Osteocyte (in vitro differentiated cells): ENCODE results near the gene PPP1R13L. TPM values are rescaled to one million over a fixed set of nuclear protein-coding genes. Genes with fewer than 3 reads are reported as not detected.

Source experiments
- DNase-seq: peaks from one replicate; pipeline ENCODE4 v3.0.0; 2021; ENCODE audit warnings: mixed read lengths; ENCODE audit not compliant: unreplicated experiment; ENCODE audit errors: extremely low spot score
- H3K27ac Mint-ChIP-seq: one replicate; pipeline ENCODE4 v1.8.0; 2021; ENCODE audit warnings: mild to moderate bottlenecking, mixed read lengths; ENCODE audit not compliant: unreplicated experiment
- H3K27me3 Mint-ChIP-seq: one replicate; pipeline ENCODE4 v1.8.0; 2021; ENCODE audit warnings: mixed read lengths; ENCODE audit not compliant: unreplicated experiment
- H3K36me3 Mint-ChIP-seq: one replicate; pipeline ENCODE4 v1.8.0; 2021; ENCODE audit warnings: mixed read lengths; ENCODE audit not compliant: unreplicated experiment
- H3K4me1 Mint-ChIP-seq: one replicate; pipeline ENCODE4 v1.8.0; 2021; ENCODE audit warnings: mixed read lengths; ENCODE audit not compliant: unreplicated experiment
- H3K4me3 Mint-ChIP-seq: one replicate; pipeline ENCODE4 v1.8.0; 2021; ENCODE audit warnings: mild to moderate bottlenecking, moderate library complexity, mixed read lengths; ENCODE audit not compliant: unreplicated experiment
- H3K9me3 Mint-ChIP-seq: one replicate; pipeline ENCODE4 v1.8.0; 2021; ENCODE audit warnings: mixed read lengths; ENCODE audit not compliant: unreplicated experiment
- CTCF ChIP-seq: fragments of 200-600 bp; sonication (generic); IDR thresholded peaks from 2 replicates; pipeline ENCODE4 v1.5.0; 2021; ENCODE audit warnings: antibody characterized with exemption, mild to moderate bottlenecking, moderate library complexity
- total RNA-seq: library from RNA; stranded (reverse); gene quantifications from 2 replicates; pipeline ENCODE4 v1.2.1, GENCODE V29; 2021

PPP1R13L gene
- total RNA-seq, 1 donor from 2014 or later = 53.5 TPM

GRCh38 chr19:45405435-45406225 lies 761 bp upstream of the PPP1R13L start:
- H3K9me3 Mint-ChIP-seq = no peaks in the 10 kb centered on the region
- DNase-seq = peak; percentile 95
- no peaks in the 10 kb centered on the region for H3K27me3 Mint-ChIP-seq
- TF ChIP-seq CTCF = no peak
- peak overlapping the region; percentile 95 for H3K27ac Mint-ChIP-seq
- peak overlapping the region; percentile 97 for H3K4me3 Mint-ChIP-seq
- peaks cover 4% of the 10 kb centered on the region for H3K36me3 Mint-ChIP-seq
- H3K4me1 Mint-ChIP-seq = peaks cover 51% of the 10 kb centered on the region

GRCh38 chr19:45403781-45404556 lies 900 bp downstream of the PPP1R13L start:
- H3K9me3 Mint-ChIP-seq = no peaks in the 10 kb centered on the region
- peaks cover 1% of the 10 kb centered on the region for H3K36me3 Mint-ChIP-seq
- H3K4me1 Mint-ChIP-seq = peaks cover 51% of the 10 kb centered on the region
- no peaks in the 10 kb centered on the region for H3K27me3 Mint-ChIP-seq
- peak overlapping the region; percentile 97 for H3K4me3 Mint-ChIP-seq
- no peak for DNase-seq
- TF ChIP-seq CTCF = peak; percentile 60
- H3K27ac Mint-ChIP-seq = peak overlapping the region; percentile 95

- TF ChIP-seq CTCF = no peak
- peaks cover 52% of the 10 kb centered on the region for H3K4me1 Mint-ChIP-seq
- H3K4me3 Mint-ChIP-seq = peak overlapping the region; percentile 97
- no peaks in the 10 kb centered on the region for H3K36me3 Mint-ChIP-seq
- H3K9me3 Mint-ChIP-seq = no peaks in the 10 kb centered on the region
- no peaks in the 10 kb centered on the region for H3K27me3 Mint-ChIP-seq
- no peak for DNase-seq
- peak overlapping the region; percentile 95 for H3K27ac Mint-ChIP-seq
Observed at GRCh38 chr19:45403272-45403671, 1.6 kb downstream of the PPP1R13L start.

GRCh38 chr19:45402298-45403061 lies 2.4 kb downstream of the PPP1R13L start:
- TF ChIP-seq CTCF = peak; percentile 71
- H3K9me3 Mint-ChIP-seq = no peaks in the 10 kb centered on the region
- H3K4me3 Mint-ChIP-seq = peak overlapping the region; percentile 23
- H3K4me1 Mint-ChIP-seq = peaks cover 49% of the 10 kb centered on the region
- H3K27me3 Mint-ChIP-seq = no peaks in the 10 kb centered on the region
- no peaks in the 10 kb centered on the region for H3K36me3 Mint-ChIP-seq
- no peak for DNase-seq
- peak overlapping the region; percentile 95 for H3K27ac Mint-ChIP-seq
